ENCODE measurements around the gene PDE6B. TPM values are rescaled to one million over a fixed set of nuclear protein-coding genes. Genes with fewer than 3 reads are reported as not detected.

The PDE6B gene
- total and polyA plus RNA-seq, 2 donors = 7.7 to 22.5 TPM

GRCh38 chr4:677431-678293 is 52.3 kb downstream of the PDE6B start:
- Histone ChIP-seq H3K4me3 (ENCODE audit: low read length in 2 of 2) (no peak overlapping the region), H3K9me3 (ENCODE audit: control insufficient read depth in 2 of 2, insufficient read depth in 1 of 2, low read length in 1 of 2) (no peaks in the 10 kb centered on the region), H3K27ac (ENCODE audit: low read depth in 1 of 2, low read length in 1 of 2) (no peak overlapping the region), H3K27me3 (ENCODE audit: control insufficient read depth in 2 of 2, insufficient read depth in 1 of 2, low read length in 1 of 2) (peaks cover 3 to 26% of the 10 kb centered on the region in 2 donors), H3K36me3 (ENCODE audit: control insufficient read depth in 2 of 2, insufficient read depth in 2 of 2, low read length in 1 of 2) (peaks cover 0 to 4% of the 10 kb centered on the region in 2 donors), H3K4me1 (ENCODE audit: control insufficient read depth in 2 of 2, insufficient read depth in 2 of 2, low read length in 2 of 2) (peaks cover 19 to 25% of the 10 kb centered on the region in 2 donors)
- 89% methylated on average over 26 of the region's 26 CpGs for WGBS
- no peak for DNase-seq (ENCODE audit: low read depth in 6 of 9, low spot score in 9 of 9)

GRCh38 chr4:678331-679103 is 53.1 kb downstream of the PDE6B start:
- Histone ChIP-seq H3K9me3 (ENCODE audit: control insufficient read depth in 2 of 2, insufficient read depth in 1 of 2, low read length in 1 of 2) (no peaks in the 10 kb centered on the region), H3K36me3 (ENCODE audit: control insufficient read depth in 2 of 2, insufficient read depth in 2 of 2, low read length in 1 of 2) (no peaks in the 10 kb centered on the region), H3K4me1 (ENCODE audit: control insufficient read depth in 2 of 2, insufficient read depth in 2 of 2, low read length in 2 of 2) (peaks cover 14 to 21% of the 10 kb centered on the region in 2 donors), H3K27me3 (ENCODE audit: control insufficient read depth in 2 of 2, insufficient read depth in 1 of 2, low read length in 1 of 2) (peaks cover 3 to 26% of the 10 kb centered on the region in 2 donors), H3K27ac (ENCODE audit: low read depth in 1 of 2, low read length in 1 of 2) (no peak overlapping the region), H3K4me3 (ENCODE audit: low read length in 2 of 2) (no peak overlapping the region)
- WGBS = 93% methylated on average over 14 of the region's 14 CpGs
- no peak for DNase-seq (ENCODE audit: low read depth in 6 of 9, low spot score in 9 of 9)

GRCh38 chr4:679104-679481 is 53.7 kb downstream of the PDE6B start:
- Histone ChIP-seq H3K27ac (ENCODE audit: low read depth in 1 of 2, low read length in 1 of 2) (no peak overlapping the region), H3K9me3 (ENCODE audit: control insufficient read depth in 2 of 2, insufficient read depth in 1 of 2, low read length in 1 of 2) (no peaks in the 10 kb centered on the region), H3K4me3 (ENCODE audit: low read length in 2 of 2) (no peak overlapping the region), H3K27me3 (ENCODE audit: control insufficient read depth in 2 of 2, insufficient read depth in 1 of 2, low read length in 1 of 2) (peaks cover 3 to 26% of the 10 kb centered on the region in 2 donors), H3K36me3 (ENCODE audit: control insufficient read depth in 2 of 2, insufficient read depth in 2 of 2, low read length in 1 of 2) (no peaks in the 10 kb centered on the region), H3K4me1 (ENCODE audit: control insufficient read depth in 2 of 2, insufficient read depth in 2 of 2, low read length in 2 of 2) (peaks cover 11 to 24% of the 10 kb centered on the region in 2 donors)
- no peak for DNase-seq (ENCODE audit: low read depth in 6 of 9, low spot score in 9 of 9)
- 95% methylated on average over 13 of the region's 13 CpGs for WGBS

- Histone ChIP-seq H3K27ac (ENCODE audit: low read depth in 1 of 2, low read length in 1 of 2) (no peak overlapping the region), H3K36me3 (ENCODE audit: control insufficient read depth in 2 of 2, insufficient read depth in 2 of 2, low read length in 1 of 2) (no peaks in the 10 kb centered on the region), H3K4me3 (ENCODE audit: low read length in 2 of 2) (no peak overlapping the region), H3K27me3 (ENCODE audit: control insufficient read depth in 2 of 2, insufficient read depth in 1 of 2, low read length in 1 of 2) (peaks cover 3 to 26% of the 10 kb centered on the region in 2 donors), H3K4me1 (ENCODE audit: control insufficient read depth in 2 of 2, insufficient read depth in 2 of 2, low read length in 2 of 2) (peaks cover 11 to 27% of the 10 kb centered on the region in 2 donors), H3K9me3 (ENCODE audit: control insufficient read depth in 2 of 2, insufficient read depth in 1 of 2, low read length in 1 of 2) (no peaks in the 10 kb centered on the region)
- DNase-seq (ENCODE audit: low read depth in 6 of 9, low spot score in 9 of 9) = no peak
- WGBS = 96% methylated on average over 11 of the region's 11 CpGs
These were observed 54.3 kb downstream of the PDE6B start for GRCh38 chr4:679629-680028.

- H3K27ac ChIP-seq (ENCODE audit: low read depth in 1 of 2, low read length in 1 of 2) = no peak overlapping the region
- H3K9me3 ChIP-seq (ENCODE audit: control insufficient read depth in 2 of 2, insufficient read depth in 1 of 2, low read length in 1 of 2) = no peaks in the 10 kb centered on the region
- DNase-seq (ENCODE audit: low read depth in 6 of 9, low spot score in 9 of 9) = no peak
- peaks cover 3 to 26% of the 10 kb centered on the region in 2 donors for H3K27me3 ChIP-seq (ENCODE audit: control insufficient read depth in 2 of 2, insufficient read depth in 1 of 2, low read length in 1 of 2)
- 95% methylated on average over 9 of the region's 9 CpGs for WGBS
- no peaks in the 10 kb centered on the region for H3K36me3 ChIP-seq (ENCODE audit: control insufficient read depth in 2 of 2, insufficient read depth in 2 of 2, low read length in 1 of 2)
- peaks cover 7 to 23% of the 10 kb centered on the region in 2 donors for H3K4me1 ChIP-seq (ENCODE audit: control insufficient read depth in 2 of 2, insufficient read depth in 2 of 2, low read length in 2 of 2)
- no peak overlapping the region for H3K4me3 ChIP-seq (ENCODE audit: low read length in 2 of 2)
These were observed 54.7 kb downstream of the PDE6B start for GRCh38 chr4:680091-680490.

- Histone ChIP-seq H3K9me3 (ENCODE audit: control insufficient read depth in 2 of 2, insufficient read depth in 1 of 2, low read length in 1 of 2) (no peaks in the 10 kb centered on the region), H3K4me1 (ENCODE audit: control insufficient read depth in 2 of 2, insufficient read depth in 2 of 2, low read length in 2 of 2) (peaks cover 3 to 18% of the 10 kb centered on the region in 2 donors), H3K36me3 (ENCODE audit: control insufficient read depth in 2 of 2, insufficient read depth in 2 of 2, low read length in 1 of 2) (no peaks in the 10 kb centered on the region), H3K4me3 (ENCODE audit: low read length in 2 of 2) (no peak overlapping the region), H3K27ac (ENCODE audit: low read depth in 1 of 2, low read length in 1 of 2) (no peak overlapping the region), H3K27me3 (ENCODE audit: control insufficient read depth in 2 of 2, insufficient read depth in 1 of 2, low read length in 1 of 2) (peaks cover 3 to 26% of the 10 kb centered on the region in 2 donors)
- WGBS = 86% methylated on average over 17 of the region's 17 CpGs
- DNase-seq (ENCODE audit: low read depth in 6 of 9, low spot score in 9 of 9) = no peak
These were observed 55.2 kb downstream of the PDE6B start for GRCh38 chr4:680551-680927.

- Histone ChIP-seq H3K27ac (ENCODE audit: low read depth in 1 of 2, low read length in 1 of 2) (no peak overlapping the region), H3K36me3 (ENCODE audit: control insufficient read depth in 2 of 2, insufficient read depth in 2 of 2, low read length in 1 of 2) (no peaks in the 10 kb centered on the region), H3K9me3 (ENCODE audit: control insufficient read depth in 2 of 2, insufficient read depth in 1 of 2, low read length in 1 of 2) (no peaks in the 10 kb centered on the region), H3K27me3 (ENCODE audit: control insufficient read depth in 2 of 2, insufficient read depth in 1 of 2, low read length in 1 of 2) (peaks cover 3 to 26% of the 10 kb centered on the region in 2 donors), H3K4me3 (ENCODE audit: low read length in 2 of 2) (peak overlapping the region in 1 of 2 donors; percentile 29), H3K4me1 (ENCODE audit: control insufficient read depth in 2 of 2, insufficient read depth in 2 of 2, low read length in 2 of 2) (peaks cover 3 to 16% of the 10 kb centered on the region in 2 donors)
- 24% methylated on average over 62 of the region's 62 CpGs for WGBS
- peak in 1 of 9 donors; percentile 45 for DNase-seq (ENCODE audit: low read depth in 6 of 9, low spot score in 9 of 9)
These were observed 55.7 kb downstream of the PDE6B start for GRCh38 chr4:680928-681645.

GRCh38 chr4:681736-682451 is 56.5 kb downstream of the PDE6B start:
- DNase-seq (ENCODE audit: low read depth in 6 of 9, low spot score in 9 of 9) = peak in 3 of 9 donors; percentile 39 to 70 (median 46)

More at GRCh38 chr4:681736-682451, 56.5 kb downstream of the PDE6B start:
- no peak overlapping the region for H3K27ac ChIP-seq (ENCODE audit: low read depth in 1 of 2, low read length in 1 of 2)
- H3K27me3 ChIP-seq (ENCODE audit: control insufficient read depth in 2 of 2, insufficient read depth in 1 of 2, low read length in 1 of 2) = peaks cover 3 to 26% of the 10 kb centered on the region in 2 donors
- 91% methylated on average over 55 of the region's 58 CpGs for WGBS
- H3K36me3 ChIP-seq (ENCODE audit: control insufficient read depth in 2 of 2, insufficient read depth in 2 of 2, low read length in 1 of 2) = no peaks in the 10 kb centered on the region
- no peaks in the 10 kb centered on the region for H3K9me3 ChIP-seq (ENCODE audit: control insufficient read depth in 2 of 2, insufficient read depth in 1 of 2, low read length in 1 of 2)
- no peak overlapping the region for H3K4me3 ChIP-seq (ENCODE audit: low read length in 2 of 2)
- peaks cover 3 to 11% of the 10 kb centered on the region in 2 donors for H3K4me1 ChIP-seq (ENCODE audit: control insufficient read depth in 2 of 2, insufficient read depth in 2 of 2, low read length in 2 of 2)

All from thymus (tissue), 11 donors.